Activated naive CD8-positive, alpha-beta T cell treated with anti-CD3 and anti-CD28 coated beads, Interleukin-2, amount 50 U/mL, for 24 hours (primary cell): ENCODE data around the gene IFNAR2.

Experiments
- ATAC-seq: fragments of 150-1000 bp; cut with Tn5 transposase; one replicate; pipeline ENCODE4 v1.10.0; 2021
- DNase-seq: peaks from one replicate; pipeline ENCODE4 v3.0.0; 2021
- H3K27ac Mint-ChIP-seq: one replicate; pipeline ENCODE4 v1.8.0; 2021; ENCODE audit warnings: mild to moderate bottlenecking, mixed read lengths
- H3K27me3 Mint-ChIP-seq: one replicate; pipeline ENCODE4 v1.8.0; 2021; ENCODE audit warnings: mixed read lengths
- H3K36me3 Mint-ChIP-seq: one replicate; pipeline ENCODE4 v1.8.0; 2021; ENCODE audit warnings: low read depth, mixed read lengths
- H3K4me1 Mint-ChIP-seq: one replicate; pipeline ENCODE4 v1.8.0; 2021; ENCODE audit warnings: mixed read lengths
- H3K4me3 Mint-ChIP-seq: one replicate; pipeline ENCODE4 v1.8.0; 2021; ENCODE audit warnings: mild to moderate bottlenecking, moderate library complexity, mixed read lengths
- H3K9me3 Mint-ChIP-seq: one replicate; pipeline ENCODE4 v1.8.0; 2021; ENCODE audit warnings: mixed read lengths

IFNAR2 gene

DNA sequence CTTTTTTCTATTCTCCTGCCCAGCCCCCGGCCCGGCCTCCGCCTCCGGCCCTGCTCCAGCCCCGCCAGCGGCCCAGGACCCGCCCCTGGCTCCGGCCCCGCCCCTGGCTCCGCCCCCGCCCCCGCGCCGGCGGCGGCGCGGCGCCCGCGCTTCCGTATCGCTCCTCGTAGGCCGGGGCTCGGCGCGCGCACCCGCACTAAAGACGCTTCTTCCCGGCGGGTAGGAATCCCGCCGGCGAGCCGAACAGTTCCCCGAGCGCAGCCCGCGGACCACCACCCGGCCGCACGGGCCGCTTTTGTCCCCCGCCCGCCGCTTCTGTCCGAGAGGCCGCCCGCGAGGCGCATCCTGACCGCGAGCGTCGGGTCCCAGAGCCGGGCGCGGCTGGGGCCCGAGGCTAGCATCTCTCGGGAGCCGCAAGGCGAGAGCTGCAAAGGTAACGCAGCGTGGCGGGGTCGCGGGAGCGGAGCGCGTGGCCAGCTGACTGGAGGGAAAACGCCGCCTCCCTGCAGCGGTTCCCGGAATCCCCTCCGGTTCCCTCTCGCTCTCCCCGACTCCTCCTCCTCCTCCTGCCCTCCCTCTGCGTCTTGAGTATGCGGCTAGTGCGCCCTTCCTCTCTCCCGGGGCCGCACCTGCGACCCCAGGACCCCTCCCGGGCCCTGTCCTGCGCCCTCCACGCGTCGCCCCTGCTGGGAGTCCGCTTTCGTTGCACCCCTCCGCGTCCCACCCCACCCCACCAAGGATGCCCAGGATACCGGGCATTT is at the start of gene IFNAR2:
IFNAR2 (plus strand) TSS at position 155 of the 761 bp plus-strand sequence. CDS start 11,985 bp downstream, outside the sequence.
- H3K27me3 Mint-ChIP-seq = no peaks in the 10 kb centered on the region
- peak within 1 kb of the TSS; percentile 90 for H3K4me3 Mint-ChIP-seq
- peaks cover 28% of the 10 kb centered on the region for H3K36me3 Mint-ChIP-seq
- peak; percentile 82 for DNase-seq
- peaks cover 55% of the 10 kb centered on the region for H3K4me1 Mint-ChIP-seq
- peak; percentile 57 for ATAC-seq
- H3K9me3 Mint-ChIP-seq = no peaks in the 10 kb centered on the region
- peak within 1 kb of the TSS; percentile 95 for H3K27ac Mint-ChIP-seq

GRCh38 chr21:33185852-33186251 is 43.9 kb upstream of the IFNAR2 start:
- H3K36me3 Mint-ChIP-seq = no peaks in the 10 kb centered on the region
- no peak for DNase-seq
- H3K27ac Mint-ChIP-seq = peak overlapping the region; percentile 38
- peak overlapping the region; percentile 5 for H3K4me3 Mint-ChIP-seq
- H3K27me3 Mint-ChIP-seq = no peaks in the 10 kb centered on the region
- H3K4me1 Mint-ChIP-seq = peaks cover 17% of the 10 kb centered on the region
- peak; percentile 43 for ATAC-seq
- no peaks in the 10 kb centered on the region for H3K9me3 Mint-ChIP-seq

DNA sequence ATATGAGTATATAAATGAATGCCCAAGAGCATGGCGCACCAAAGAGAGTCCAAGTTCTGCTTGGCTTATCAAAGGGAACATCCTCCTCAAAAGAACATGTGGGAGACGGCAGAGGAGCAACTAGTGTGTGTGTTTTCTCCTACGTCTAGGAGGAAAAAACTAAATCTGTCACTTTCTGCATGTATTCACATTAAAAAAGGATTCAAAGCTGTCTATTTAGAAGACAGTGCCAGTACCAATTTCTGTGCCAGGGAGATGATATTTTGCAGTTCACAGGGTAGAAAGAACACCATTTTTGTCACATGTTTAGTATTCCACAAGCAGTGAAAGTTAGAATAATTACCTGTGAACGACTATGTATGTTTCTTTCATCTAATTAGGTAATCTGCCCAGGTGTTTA is 42.5 kb upstream of the IFNAR2 start:
- no peak for DNase-seq
- Mint-ChIP-seq H3K9me3 (no peaks in the 10 kb centered on the region), H3K4me1 (peaks cover 17% of the 10 kb centered on the region), H3K4me3 (no peak overlapping the region), H3K27me3 (no peaks in the 10 kb centered on the region), H3K36me3 (no peaks in the 10 kb centered on the region), H3K27ac (no peak overlapping the region)
- ATAC-seq = no peak

DNA sequence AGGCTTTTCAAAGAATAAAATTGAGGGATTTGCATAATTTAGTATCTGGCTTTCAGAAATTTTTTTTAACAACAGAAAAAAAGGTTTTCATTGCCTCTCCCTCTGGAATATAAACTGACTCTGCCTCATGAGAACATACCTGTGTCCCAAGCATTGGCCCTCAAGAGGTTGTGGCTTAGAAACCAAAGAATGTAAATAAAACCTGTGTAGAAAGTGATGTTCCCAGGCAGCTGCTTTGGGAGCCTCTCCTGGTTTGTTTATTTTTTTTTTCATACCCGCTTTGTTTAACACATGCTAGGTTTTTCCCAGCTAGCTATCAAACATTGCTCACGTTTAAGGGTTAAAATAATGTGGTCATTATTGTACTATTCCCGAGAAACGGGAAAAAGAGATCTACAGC is 40.5 kb upstream of the IFNAR2 start:
- Mint-ChIP-seq H3K36me3 (no peaks in the 10 kb centered on the region), H3K27ac (no peak overlapping the region)

DNA sequence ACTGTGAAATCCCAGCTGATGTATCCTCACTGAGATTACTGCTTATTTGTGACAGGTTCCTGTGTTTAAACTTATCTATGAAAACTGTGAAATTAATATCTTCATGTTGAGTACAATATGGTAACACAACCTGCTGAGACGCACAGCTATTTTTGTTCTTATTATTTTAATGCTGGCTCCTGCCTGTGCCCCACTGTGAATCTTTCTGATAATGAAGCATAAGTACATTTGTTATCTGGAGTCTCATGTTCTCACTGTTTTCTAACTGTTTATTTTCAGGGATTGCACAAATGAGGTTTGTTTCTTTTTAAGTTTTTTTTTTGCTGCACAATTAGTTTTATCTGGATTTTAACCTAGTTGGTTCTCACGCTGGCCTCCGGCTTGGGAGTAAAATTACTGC is 39.9 kb upstream of the IFNAR2 start:
- Mint-ChIP-seq H3K27ac (no peak overlapping the region), H3K36me3 (no peaks in the 10 kb centered on the region), H3K4me3 (no peak overlapping the region), H3K27me3 (no peaks in the 10 kb centered on the region), H3K4me1 (peaks cover 17% of the 10 kb centered on the region), H3K9me3 (no peaks in the 10 kb centered on the region)
- ATAC-seq (no peak), DNase-seq (no peak)

More for the DNA sequence above, 40.5 kb upstream of the IFNAR2 start:
- Mint-ChIP-seq H3K9me3 (no peaks in the 10 kb centered on the region), H3K4me1 (peaks cover 17% of the 10 kb centered on the region), H3K27me3 (no peaks in the 10 kb centered on the region), H3K4me3 (no peak overlapping the region)
- DNase-seq (no peak), ATAC-seq (no peak)

DNA sequence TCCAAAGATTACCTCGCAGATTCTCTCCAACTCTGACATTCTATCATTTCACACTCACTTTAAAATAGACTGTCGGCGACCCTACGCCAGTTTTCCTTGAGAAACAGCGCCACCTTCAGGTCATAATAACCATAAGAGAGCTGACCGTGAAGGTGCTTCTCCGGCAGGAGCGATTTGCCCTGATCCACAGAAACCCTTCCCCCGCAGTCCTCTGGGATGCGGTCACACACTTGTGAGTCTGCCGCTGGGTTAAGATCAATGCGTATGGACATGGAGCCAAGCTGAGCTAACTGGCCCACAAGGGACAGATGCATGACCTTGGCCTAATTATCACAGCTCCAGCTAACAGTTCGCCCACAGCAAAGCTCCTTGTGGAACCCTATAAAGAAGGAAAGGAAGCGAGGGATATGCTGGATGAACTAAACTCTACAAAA is 32.8 kb upstream of the IFNAR2 start:
- no peak overlapping the region for H3K27ac Mint-ChIP-seq
- ATAC-seq (peak; percentile 41), DNase-seq (peak; percentile 58)
- no peaks in the 10 kb centered on the region for H3K9me3 Mint-ChIP-seq
- no peaks in the 10 kb centered on the region for H3K27me3 Mint-ChIP-seq
- no peaks in the 10 kb centered on the region for H3K36me3 Mint-ChIP-seq
- H3K4me1 Mint-ChIP-seq = peaks cover 11% of the 10 kb centered on the region
- H3K4me3 Mint-ChIP-seq = no peak overlapping the region

DNA sequence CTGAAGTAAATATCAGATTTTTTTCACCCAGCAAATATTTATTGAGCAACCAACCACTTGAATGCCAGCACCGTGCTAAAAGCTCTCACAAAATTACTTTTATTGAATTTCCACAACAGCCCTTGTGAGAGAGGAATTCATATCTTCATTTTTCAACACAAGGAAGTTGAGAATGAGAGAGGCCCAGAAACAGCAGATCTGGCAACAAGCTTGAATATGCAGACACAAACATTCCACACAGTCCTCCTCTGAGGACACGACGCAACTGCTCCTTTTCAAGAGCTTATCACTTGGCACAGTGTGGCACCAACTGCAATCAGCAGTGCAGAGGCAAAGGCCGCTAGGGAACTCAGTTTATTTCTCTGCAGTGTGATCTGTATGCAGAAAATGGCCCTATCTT is 32.2 kb upstream of the IFNAR2 start:
- peaks cover 13% of the 10 kb centered on the region for H3K4me1 Mint-ChIP-seq
- ATAC-seq (no peak), DNase-seq (no peak)
- no peak overlapping the region for H3K27ac Mint-ChIP-seq
- no peak overlapping the region for H3K4me3 Mint-ChIP-seq
- H3K36me3 Mint-ChIP-seq = no peaks in the 10 kb centered on the region
- H3K27me3 Mint-ChIP-seq = no peaks in the 10 kb centered on the region
- H3K9me3 Mint-ChIP-seq = no peaks in the 10 kb centered on the region

GRCh38 chr21:33198346-33199099 is 31.2 kb upstream of the IFNAR2 start:
- no peak for DNase-seq
- no peak overlapping the region for H3K27ac Mint-ChIP-seq
- H3K36me3 Mint-ChIP-seq = no peaks in the 10 kb centered on the region
- ATAC-seq = no peak
- peaks cover 23% of the 10 kb centered on the region for H3K4me1 Mint-ChIP-seq
- H3K4me3 Mint-ChIP-seq = no peak overlapping the region
- H3K27me3 Mint-ChIP-seq = no peaks in the 10 kb centered on the region
- H3K9me3 Mint-ChIP-seq = no peaks in the 10 kb centered on the region

GRCh38 chr21:33199100-33199464 is 30.7 kb upstream of the IFNAR2 start:
- ATAC-seq = no peak
- no peak for DNase-seq
- Mint-ChIP-seq H3K4me3 (no peak overlapping the region), H3K27ac (no peak overlapping the region), H3K4me1 (peaks cover 29% of the 10 kb centered on the region), H3K36me3 (no peaks in the 10 kb centered on the region), H3K27me3 (no peaks in the 10 kb centered on the region), H3K9me3 (no peaks in the 10 kb centered on the region)

DNA sequence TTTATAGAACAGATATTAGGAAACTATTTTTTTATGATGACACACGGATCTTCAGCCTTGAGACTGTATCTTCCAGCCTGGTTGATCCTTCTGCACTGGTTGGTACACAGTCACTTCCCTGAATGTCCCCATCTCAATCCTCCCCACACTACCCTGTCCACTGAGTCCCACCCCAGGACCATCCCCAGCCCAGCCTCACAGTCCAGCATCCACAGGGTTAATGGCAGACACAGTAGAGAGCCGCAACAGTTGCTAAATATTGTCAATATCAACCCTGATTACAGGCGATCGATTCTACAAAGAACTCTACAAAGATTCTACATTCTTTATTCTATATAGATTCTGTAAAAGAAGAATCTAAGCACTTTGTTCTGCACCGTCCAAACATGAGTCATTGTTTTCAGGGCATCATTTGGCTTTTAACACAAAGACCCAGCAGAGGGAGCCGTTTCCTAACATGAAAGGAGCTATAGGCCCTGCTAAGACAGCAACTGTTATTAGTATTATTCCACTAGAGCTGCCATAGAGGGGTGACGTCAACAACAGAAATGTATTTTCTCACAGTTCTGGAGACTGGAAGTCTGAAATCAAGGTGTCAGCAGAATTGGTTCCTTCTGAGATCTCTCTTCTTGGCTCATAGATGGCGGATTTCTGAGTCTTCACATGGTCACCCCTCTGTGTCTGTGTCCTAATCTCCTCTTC is 30.1 kb upstream of the IFNAR2 start:
- H3K27ac Mint-ChIP-seq = no peak overlapping the region
- DNase-seq (peak; percentile 73), ATAC-seq (peak; percentile 83)
- no peaks in the 10 kb centered on the region for H3K9me3 Mint-ChIP-seq
- no peaks in the 10 kb centered on the region for H3K27me3 Mint-ChIP-seq
- no peaks in the 10 kb centered on the region for H3K36me3 Mint-ChIP-seq
- H3K4me1 Mint-ChIP-seq = peaks cover 32% of the 10 kb centered on the region
- no peak overlapping the region for H3K4me3 Mint-ChIP-seq

DNA sequence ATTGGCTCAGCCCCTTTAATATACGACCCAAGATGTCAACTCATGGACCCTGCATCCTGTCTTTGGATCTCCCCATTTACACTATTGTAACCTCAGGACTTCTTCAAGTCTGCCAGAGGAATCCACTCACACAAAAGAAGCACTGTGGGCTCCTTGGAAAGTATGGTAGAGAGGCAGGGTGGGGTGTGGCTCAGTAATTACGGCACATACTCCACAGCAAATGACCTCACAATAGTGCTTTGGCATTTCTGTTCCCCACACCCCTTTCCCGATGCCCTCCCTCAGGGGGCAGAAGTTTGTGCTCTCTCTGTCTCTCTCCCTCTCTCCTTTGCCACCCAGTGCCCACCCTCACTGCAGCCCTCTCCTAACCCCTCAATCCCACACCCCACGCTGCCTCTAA is 27.8 kb upstream of the IFNAR2 start:
- no peak for DNase-seq
- H3K4me1 Mint-ChIP-seq = peaks cover 46% of the 10 kb centered on the region
- H3K27ac Mint-ChIP-seq = no peak overlapping the region
- no peak overlapping the region for H3K4me3 Mint-ChIP-seq
- H3K9me3 Mint-ChIP-seq = no peaks in the 10 kb centered on the region
- H3K36me3 Mint-ChIP-seq = no peaks in the 10 kb centered on the region
- H3K27me3 Mint-ChIP-seq = no peaks in the 10 kb centered on the region
- no peak for ATAC-seq

DNA sequence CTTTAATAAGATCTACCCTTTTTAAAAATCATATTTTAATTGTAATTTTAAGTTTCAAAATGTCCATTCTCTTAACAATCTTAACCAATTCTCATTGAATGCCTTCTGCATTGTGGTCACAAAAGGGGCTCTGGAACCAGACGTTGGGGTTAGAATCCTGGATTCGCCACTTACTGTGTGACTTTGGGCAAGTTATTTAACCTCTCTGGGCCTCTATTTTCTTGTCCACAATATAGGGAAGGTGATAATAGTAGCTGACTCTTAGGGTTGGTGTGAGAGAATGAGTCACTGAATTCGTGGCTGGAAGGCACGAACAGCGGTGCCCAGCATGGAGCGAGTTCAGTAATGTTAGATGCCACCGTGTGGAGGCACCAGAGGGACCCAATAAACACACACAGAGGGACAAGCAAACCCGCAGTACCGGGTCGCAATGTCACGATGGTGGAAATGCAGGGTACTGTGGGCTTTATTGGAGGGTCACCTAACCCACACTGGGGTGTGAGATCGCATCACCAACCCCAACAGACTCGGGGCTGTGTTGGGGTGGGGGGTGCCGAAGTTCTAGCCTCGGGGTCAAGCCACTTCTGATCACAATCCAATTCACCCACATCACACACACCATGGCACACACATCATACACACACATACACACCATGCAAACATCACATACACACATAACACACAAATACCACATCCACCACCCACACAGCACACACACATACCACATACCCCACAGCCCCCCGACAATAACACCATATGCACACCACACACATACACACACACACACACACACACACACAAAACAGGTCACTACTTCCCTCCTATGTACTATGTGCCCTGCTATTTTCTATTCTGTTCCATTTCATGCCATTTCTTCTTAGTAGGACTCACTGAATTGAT is 27.0 kb upstream of the IFNAR2 start:
- Mint-ChIP-seq H3K36me3 (no peaks in the 10 kb centered on the region), H3K27ac (peak overlapping the region; percentile 44), H3K4me3 (no peak overlapping the region), H3K27me3 (no peaks in the 10 kb centered on the region), H3K4me1 (peaks cover 52% of the 10 kb centered on the region), H3K9me3 (no peaks in the 10 kb centered on the region)
- ATAC-seq (no peak), DNase-seq (no peak)

GRCh38 chr21:33203371-33203724 is 26.4 kb upstream of the IFNAR2 start:
- Mint-ChIP-seq H3K36me3 (no peaks in the 10 kb centered on the region), H3K27me3 (no peaks in the 10 kb centered on the region), H3K27ac (peak overlapping the region; percentile 44), H3K4me1 (peaks cover 57% of the 10 kb centered on the region), H3K9me3 (peaks cover 6% of the 10 kb centered on the region), H3K4me3 (no peak overlapping the region)
- ATAC-seq (no peak), DNase-seq (no peak)

GRCh38 chr21:33205476-33205875 is 24.3 kb upstream of the IFNAR2 start:
- H3K36me3 Mint-ChIP-seq = no peaks in the 10 kb centered on the region
- peaks cover 10% of the 10 kb centered on the region for H3K9me3 Mint-ChIP-seq
- H3K4me3 Mint-ChIP-seq = peak overlapping the region; percentile 8
- H3K27me3 Mint-ChIP-seq = no peaks in the 10 kb centered on the region
- DNase-seq (no peak), ATAC-seq (no peak)
- H3K4me1 Mint-ChIP-seq = peaks cover 53% of the 10 kb centered on the region
- H3K27ac Mint-ChIP-seq = peak overlapping the region; percentile 61
